Thyroid gland (tissue), 4 donors: Measurements from ENCODE around the gene WBP1L.

ENCODE experiments used
- CTCF ChIP-seq, 6 experiments: fragments of 200-600 bp in 3 of 6; fragments of 450-650 bp in 3 of 6; sonication (generic) in 3 of 6; IDR thresholded peaks; one replicate each; pipeline ENCODE4 v1.5.1; 2016 to 2019; ENCODE audit warnings: antibody characterized with exemption in 6 of 6, mild to moderate bottlenecking in 2 of 6, inconsistent platforms in 1 of 6, moderate library complexity in 1 of 6
- POLR2A ChIP-seq, 2 donors: fragments of 450-650 bp; IDR thresholded peaks; one replicate each; pipeline ENCODE4 v1.6.1; 2017; ENCODE audit warnings: antibody characterized with exemption in 2 of 2, mild to moderate bottlenecking in 2 of 2, moderate library complexity in 1 of 2

- no peak for TF ChIP-seq CTCF (IDR thresholded peaks at IDR 0.05)
- no peak for TF ChIP-seq POLR2A (IDR thresholded peaks at IDR 0.05)
Measured at GRCh38 chr10:102859911-102860310, 116.2 kb downstream of the WBP1L start.
